Left cardiac atrium (tissue), 4 donors: Measurements from ENCODE around the gene AGTPBP1. TPM values are rescaled to one million over a fixed set of nuclear protein-coding genes. Genes with fewer than 3 reads are reported as not detected.

Experiments used
- ATAC-seq, 2 donors: fragments of 200-7000 bp; cut with Tn5 transposase; one replicate each; pipeline ENCODE4 v1.9.1; 2020; ENCODE audit warnings: mild to moderate bottlenecking in 2 of 2, moderate library complexity in 2 of 2
- DNase-seq: peaks from one replicate; pipeline ENCODE4 v3.0.0-alpha.2; 2020
- intact Hi-C, 2 donors: fragments of 100-400 bp; cut with DNase I; formaldehyde crosslinking; loops; one replicate each; pipeline versions ENCODE4 v1.14.1 to v1.15.1; 2022 to 2023
- total RNA-seq, 2 donors: library from RNA; stranded (reverse); fragmentation: NEBNext Ultra II Directional; extraction: Animal tissue kit (Norgen Biotek cat#: 25700); gene quantifications; one replicate each; pipeline ENCODE4 v1.2.1, GENCODE V29; 2021
- donor health status: DM: no; HTN: yes; CAD: no.
- donor health status: DM: no; HTN: yes; CAD: no; lungs with severe emphysema.
- donor health status: DM: yes; HTN: yes; CAD: no.
- donor health status: Dilated cardiomyopathy.

Gene AGTPBP1
- total RNA-seq, 2 donors from 2014 or later: 40.8 to 42.9 TPM

DNA sequence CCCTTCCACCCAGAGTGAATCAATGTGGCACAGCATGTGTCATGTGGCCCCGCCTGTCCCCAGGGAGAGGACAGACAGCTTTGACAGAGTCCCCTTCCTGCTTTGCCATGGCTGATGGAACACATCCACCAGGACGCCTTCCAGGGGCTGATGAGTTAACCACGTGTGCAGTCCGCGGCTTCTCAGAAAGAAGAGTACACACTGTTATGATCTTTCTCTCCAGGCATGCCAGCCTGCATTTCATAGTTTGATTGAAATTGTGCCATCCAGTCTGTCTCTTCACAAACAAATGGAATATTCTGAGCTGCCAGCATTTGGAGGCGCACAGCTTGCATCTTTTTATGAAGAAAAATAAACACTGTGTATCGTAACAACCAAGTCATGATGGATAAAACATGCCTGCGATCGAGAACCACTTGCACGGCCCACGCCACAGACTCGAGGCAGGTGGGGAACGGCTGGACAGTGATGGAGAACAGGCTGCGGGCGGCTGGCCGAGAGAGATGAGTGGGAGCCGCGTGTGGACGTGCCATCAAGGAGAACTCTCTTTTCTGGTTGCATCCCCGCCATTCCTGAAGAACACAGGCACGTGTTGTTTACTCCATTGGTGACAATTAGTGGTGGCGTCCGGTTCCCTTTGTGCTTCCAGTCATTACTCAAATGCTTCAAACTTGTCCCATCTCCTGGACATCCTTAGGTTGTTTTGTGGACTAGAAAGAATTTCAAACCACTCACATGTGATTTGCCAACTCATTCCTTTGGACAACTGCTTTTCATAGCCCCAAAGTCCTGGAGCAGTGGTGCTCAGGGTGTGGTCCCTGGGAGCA is 220.2 kb downstream of the AGTPBP1 start:
- ATAC-seq (peak in 1 of 2 donors; percentile 51), DNase-seq (no peak)
- intact Hi-C loops: no loop called here

DNA sequence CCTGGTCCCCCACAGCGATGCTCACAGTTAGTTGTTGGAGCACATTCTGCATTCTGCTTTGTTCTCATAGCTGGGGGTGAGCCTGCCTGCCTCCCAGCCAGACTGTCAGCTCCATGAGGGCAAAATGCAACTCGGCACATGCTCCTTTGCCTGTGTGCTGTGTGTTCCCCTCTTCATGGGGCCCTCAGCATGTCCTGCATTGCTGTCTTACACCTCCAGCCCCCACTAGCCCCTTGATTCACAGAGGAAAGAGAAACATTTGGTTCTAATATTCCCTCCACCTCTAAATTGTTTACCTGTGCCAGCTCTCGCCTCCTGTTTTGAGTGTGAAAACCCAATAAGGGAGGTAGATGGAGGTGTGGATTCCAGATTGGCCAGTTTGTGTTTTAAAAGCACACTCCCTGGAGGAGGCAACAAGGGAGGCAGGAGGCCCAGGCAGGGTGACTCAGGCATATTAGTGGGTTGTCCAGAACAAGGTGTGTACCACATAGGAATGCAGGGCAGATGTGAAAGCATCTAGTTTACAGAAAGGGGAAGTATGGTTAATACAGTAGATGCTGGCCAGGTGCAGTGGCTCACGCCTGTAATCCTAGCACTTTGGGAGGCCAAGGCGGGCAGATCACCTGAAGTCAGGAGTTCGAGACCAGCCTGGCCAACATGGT is 224.6 kb downstream of the AGTPBP1 start:
- intact Hi-C loops: no loop called here
- ATAC-seq (no peak), DNase-seq (no peak)

DNA sequence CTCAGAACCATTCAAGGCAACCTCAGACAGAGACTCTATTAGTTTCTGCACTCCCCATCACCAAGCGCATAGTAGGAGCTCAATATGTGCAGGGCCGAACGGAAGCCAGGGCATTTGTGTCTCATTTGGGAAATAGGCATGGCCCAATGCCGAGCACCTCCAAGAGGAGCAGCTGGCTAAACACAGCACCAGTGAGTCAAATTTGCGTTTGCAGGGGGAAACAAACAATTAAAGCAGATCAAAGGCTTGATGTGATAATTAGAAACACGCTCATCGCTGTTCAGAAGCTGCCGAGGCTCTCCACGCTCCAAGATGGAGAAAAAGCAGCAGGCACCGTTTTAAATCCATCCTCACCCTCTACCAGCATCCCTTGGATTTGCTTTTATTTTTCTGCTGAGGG is 225.3 kb downstream of the AGTPBP1 start:
- intact Hi-C loops: no loop called here
- DNase-seq: no peak
- no peak for ATAC-seq

GRCh38 chr9:85515021-85515420 is 226.7 kb downstream of the AGTPBP1 start:
- intact Hi-C loops: no loop called here
- ATAC-seq: no peak
- no peak for DNase-seq

- ATAC-seq (no peak), DNase-seq (no peak)
- intact Hi-C loops: no loop called here
Measured at GRCh38 chr9:85514256-85514655, 227.5 kb downstream of the AGTPBP1 start.

- intact Hi-C loops: no loop called here
- no peak for ATAC-seq
Measured at GRCh38 chr9:85511746-85512145, 230.0 kb downstream of the AGTPBP1 start.

DNA sequence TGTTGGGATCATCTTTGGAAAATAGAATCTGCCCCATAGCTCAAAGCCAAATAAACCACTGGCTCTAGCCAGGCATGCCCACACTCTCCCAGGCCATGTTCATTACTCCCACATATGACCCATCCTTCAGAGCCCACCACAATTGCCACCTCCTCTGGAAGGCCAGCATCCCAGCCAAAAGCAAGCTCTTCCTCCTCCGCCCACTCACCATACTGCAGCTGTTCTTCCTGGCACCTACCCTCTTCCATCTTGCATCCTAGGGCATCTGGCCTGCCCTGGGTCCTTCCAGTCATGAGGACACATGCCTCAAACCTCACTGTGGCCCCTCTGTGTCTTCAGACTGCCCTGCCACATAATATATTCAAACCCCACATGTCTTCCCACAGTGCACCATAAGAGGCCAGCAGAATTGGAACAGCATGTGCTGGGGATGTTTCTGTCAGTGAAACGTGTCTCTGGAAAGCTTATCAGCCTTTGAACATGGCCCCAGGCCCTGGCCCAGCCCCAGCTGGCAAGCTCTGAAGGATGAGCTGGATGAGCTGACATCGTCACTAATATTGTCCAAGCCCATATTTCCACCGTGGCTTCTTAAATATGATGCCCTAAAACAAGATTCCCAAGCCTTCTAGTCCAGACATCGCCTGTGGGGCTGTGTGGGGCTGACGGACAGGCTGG is 230.8 kb downstream of the AGTPBP1 start:
- intact Hi-C loops: no loop called here
- DNase-seq (peak; percentile 51), ATAC-seq (peak; percentile 85 to 89)

More at GRCh38 chr9:85511746-85512145, 230.0 kb downstream of the AGTPBP1 start:
- DNase-seq: no peak

DNA sequence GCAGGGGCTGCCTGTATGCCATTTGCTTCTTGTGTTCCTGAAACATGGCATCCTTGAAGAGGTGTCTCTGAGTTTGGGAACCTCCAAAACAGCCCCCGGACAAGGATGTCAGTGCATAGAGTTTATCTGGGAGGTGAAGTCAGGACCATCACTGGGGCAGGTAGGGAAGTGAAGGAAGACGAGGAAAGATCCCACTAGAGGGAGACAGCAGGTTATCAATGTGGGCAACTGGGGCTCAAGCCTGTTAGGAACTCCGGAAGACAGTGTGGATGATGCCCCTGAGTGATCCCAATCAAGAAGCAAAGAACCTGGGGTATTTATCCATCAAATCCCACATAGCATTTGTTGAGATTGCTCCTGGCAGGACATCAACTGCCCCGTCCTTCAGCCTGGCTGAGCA is 233.1 kb downstream of the AGTPBP1 start:
- DNase-seq (no peak), ATAC-seq (no peak)
- intact Hi-C loops: loop anchor here in 1 of 2 donors (10.0 kb wide), 1 partner anchor 96 kb away; no protein-coding TSS in a partner anchor

DNA sequence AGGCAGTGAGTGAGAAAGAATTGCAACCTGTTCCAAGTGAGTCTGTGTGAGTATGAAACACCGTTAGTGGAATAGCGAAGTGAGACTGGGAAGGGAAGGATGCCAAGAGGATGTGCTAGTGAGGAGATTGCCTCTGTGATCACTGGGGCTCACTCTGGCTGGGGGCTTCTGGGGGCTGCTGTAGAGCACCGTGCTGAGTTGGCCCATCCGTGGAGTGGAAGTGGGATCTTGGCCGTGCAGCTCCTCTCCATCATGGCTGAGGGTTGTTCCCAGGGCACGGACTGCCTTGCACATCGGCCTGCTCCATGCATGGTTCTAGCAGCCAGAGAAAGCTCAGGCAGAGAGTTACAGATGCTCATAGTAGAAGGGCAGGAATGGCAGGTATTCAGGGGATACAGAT is 236.1 kb downstream of the AGTPBP1 start:
- no peak for ATAC-seq
- DNase-seq: no peak
- intact Hi-C loops: loop anchor here in 1 of 2 donors (10.0 kb wide), 1 partner anchor 99 kb away; no protein-coding TSS in a partner anchor

DNA sequence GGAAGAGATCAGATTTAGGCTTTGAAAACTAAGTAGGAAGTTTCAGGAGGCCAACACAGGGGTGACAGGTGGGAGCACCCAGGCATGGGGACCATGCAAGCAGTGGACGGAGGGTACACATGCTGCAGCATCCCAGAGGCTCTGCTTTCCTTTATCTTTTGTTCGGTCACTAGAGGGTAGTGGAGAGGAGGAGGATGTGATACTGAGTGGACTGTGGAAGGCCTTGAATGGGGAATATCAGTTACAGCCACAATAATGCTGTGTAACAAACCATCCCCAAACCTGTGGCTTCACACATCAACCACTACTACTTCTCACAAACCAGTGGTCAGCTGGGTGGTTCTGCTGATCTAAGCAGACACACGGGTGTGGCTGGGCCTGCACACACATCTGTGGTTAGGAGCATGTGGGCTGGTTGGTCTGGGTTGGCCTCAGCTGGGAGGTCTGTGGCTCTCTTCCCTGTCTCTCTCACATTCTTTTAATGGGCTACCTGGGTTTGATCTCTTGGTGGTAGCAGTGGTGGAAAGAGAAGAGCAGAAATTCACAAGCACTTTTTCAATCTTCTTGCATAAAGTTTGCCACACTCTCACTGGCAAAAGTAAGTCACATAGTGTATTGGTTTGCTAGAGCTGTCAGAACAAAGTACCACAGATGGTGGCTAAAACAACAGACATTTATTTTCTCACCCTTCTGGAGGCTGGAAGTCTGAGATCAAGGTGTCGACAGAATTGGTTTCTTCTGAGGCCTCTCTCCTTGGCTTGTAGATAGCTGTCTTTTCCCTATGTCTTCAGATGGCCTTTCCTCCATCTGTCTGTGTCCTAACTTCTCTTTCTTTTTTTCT is 238.7 kb downstream of the AGTPBP1 start:
- ATAC-seq (no peak), DNase-seq (no peak)
- intact Hi-C loops: loop anchor here in 1 of 2 donors (10.0 kb wide), 1 partner anchor 102 kb away; no protein-coding TSS in a partner anchor

DNA sequence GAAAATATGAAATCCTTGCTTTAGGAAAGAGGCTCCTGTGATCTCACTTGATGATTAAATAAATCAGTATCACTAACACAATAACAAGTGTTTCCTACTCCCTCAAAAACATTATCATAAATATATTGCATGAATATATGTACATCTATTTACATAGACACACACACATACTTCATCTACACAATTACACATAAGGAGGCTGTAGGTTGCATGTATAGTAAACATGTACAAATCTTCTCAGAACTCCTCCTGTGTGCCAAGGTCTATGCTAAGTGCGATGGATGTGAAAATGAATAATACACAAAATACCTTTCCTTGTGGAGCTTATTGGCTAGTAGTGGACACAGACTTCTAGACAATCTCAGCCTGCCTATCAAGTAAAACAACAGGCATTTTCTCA is 239.9 kb downstream of the AGTPBP1 start:
- ATAC-seq (no peak), DNase-seq (no peak)
- intact Hi-C loops: loop anchor here in 1 of 2 donors (10.0 kb wide), 1 partner anchor 103 kb away; no protein-coding TSS in a partner anchor

DNA sequence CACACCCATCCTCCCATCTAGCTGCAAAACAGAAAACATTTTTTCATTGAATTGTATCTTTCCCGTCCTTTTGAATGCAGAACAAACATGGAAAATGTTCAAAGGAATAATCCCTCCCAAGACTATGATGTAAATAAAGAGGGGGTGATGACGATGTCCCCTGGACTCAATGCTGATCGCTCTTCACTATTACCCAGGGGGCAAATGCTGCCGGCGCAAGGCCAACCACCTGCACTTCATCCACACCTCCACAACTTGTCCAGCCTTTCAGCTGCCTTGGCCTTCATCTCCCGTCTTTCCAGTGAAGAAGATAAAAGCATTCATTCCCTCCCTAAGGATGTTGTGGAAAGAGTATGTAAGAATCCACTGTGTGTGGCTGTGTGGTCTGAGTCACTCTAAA is 240.3 kb downstream of the AGTPBP1 start:
- ATAC-seq: no peak
- DNase-seq: no peak
- intact Hi-C loops: loop anchor here in 1 of 2 donors (10.0 kb wide), 1 partner anchor 103 kb away; no protein-coding TSS in a partner anchor

Other genes starting within 250 kb of the AGTPBP1 start
- gene NAA35, start 199.2 kb upstream of the AGTPBP1 start, total RNA-seq: 10 to 100 TPM; 18.0 to 18.2 TPM